ENCODE measurements around the gene DNAJC17. TPM values are rescaled to one million over a fixed set of nuclear protein-coding genes. Genes with fewer than 3 reads are reported as not detected.

The DNAJC17 gene
- total and polyA plus RNA-seq, 2 of the 13 experiments (the other 11 are each of a cell fraction or from before 2014, with no cell fraction given), result 22.2 to 26.5 TPM

- TF ChIP-seq FOXA1 (IDR thresholded peaks at IDR 0.05), result no peak
- no peak for TF ChIP-seq FOXA1 (CRISPR knock-in tag; IDR thresholded peaks at IDR 0.05)
- TF ChIP-seq ZMYM4 (CRISPR knock-in tag; IDR thresholded peaks at IDR 0.05), result no peak
- no peak for TF ChIP-seq NFKB2 (CRISPR knock-in tag; IDR thresholded peaks at IDR 0.05; ENCODE audit: borderline replicate concordance)
- TF ChIP-seq, protein P1, sequence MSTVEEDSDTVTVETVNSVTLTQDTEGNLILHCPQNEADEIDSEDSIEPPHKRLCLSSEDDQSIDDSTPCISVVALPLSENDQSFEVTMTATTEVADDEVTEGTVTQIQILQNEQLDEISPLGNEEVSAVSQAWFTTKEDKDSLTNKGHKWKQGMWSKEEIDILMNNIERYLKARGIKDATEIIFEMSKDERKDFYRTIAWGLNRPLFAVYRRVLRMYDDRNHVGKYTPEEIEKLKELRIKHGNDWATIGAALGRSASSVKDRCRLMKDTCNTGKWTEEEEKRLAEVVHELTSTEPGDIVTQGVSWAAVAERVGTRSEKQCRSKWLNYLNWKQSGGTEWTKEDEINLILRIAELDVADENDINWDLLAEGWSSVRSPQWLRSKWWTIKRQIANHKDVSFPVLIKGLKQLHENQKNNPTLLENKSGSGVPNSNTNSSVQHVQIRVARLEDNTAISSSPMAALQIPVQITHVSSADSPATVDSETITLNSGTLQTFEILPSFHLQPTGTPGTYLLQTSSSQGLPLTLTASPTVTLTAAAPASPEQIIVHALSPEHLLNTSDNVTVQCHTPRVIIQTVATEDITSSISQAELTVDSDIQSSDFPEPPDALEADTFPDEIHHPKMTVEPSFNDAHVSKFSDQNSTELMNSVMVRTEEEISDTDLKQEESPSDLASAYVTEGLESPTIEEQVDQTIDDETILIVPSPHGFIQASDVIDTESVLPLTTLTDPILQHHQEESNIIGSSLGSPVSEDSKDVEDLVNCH (CRISPR knock-in tag; IDR thresholded peaks at IDR 0.05), result no peak
- no peak for TF ChIP-seq TBP (CRISPR knock-in tag; IDR thresholded peaks at IDR 0.05)
- no peak for TF ChIP-seq ZNF552 (CRISPR knock-in tag; IDR thresholded peaks at IDR 0.05; ENCODE audit: borderline replicate concordance)
- no peak for TF ChIP-seq ZNF136 (CRISPR knock-in tag; IDR thresholded peaks at IDR 0.05; ENCODE audit: low read depth)
- no peak for TF ChIP-seq FIP1L1 (IDR thresholded peaks at IDR 0.05; ENCODE audit: borderline replicate concordance, insufficient read depth, low read depth, low read length)
- TF ChIP-seq, protein P2, sequence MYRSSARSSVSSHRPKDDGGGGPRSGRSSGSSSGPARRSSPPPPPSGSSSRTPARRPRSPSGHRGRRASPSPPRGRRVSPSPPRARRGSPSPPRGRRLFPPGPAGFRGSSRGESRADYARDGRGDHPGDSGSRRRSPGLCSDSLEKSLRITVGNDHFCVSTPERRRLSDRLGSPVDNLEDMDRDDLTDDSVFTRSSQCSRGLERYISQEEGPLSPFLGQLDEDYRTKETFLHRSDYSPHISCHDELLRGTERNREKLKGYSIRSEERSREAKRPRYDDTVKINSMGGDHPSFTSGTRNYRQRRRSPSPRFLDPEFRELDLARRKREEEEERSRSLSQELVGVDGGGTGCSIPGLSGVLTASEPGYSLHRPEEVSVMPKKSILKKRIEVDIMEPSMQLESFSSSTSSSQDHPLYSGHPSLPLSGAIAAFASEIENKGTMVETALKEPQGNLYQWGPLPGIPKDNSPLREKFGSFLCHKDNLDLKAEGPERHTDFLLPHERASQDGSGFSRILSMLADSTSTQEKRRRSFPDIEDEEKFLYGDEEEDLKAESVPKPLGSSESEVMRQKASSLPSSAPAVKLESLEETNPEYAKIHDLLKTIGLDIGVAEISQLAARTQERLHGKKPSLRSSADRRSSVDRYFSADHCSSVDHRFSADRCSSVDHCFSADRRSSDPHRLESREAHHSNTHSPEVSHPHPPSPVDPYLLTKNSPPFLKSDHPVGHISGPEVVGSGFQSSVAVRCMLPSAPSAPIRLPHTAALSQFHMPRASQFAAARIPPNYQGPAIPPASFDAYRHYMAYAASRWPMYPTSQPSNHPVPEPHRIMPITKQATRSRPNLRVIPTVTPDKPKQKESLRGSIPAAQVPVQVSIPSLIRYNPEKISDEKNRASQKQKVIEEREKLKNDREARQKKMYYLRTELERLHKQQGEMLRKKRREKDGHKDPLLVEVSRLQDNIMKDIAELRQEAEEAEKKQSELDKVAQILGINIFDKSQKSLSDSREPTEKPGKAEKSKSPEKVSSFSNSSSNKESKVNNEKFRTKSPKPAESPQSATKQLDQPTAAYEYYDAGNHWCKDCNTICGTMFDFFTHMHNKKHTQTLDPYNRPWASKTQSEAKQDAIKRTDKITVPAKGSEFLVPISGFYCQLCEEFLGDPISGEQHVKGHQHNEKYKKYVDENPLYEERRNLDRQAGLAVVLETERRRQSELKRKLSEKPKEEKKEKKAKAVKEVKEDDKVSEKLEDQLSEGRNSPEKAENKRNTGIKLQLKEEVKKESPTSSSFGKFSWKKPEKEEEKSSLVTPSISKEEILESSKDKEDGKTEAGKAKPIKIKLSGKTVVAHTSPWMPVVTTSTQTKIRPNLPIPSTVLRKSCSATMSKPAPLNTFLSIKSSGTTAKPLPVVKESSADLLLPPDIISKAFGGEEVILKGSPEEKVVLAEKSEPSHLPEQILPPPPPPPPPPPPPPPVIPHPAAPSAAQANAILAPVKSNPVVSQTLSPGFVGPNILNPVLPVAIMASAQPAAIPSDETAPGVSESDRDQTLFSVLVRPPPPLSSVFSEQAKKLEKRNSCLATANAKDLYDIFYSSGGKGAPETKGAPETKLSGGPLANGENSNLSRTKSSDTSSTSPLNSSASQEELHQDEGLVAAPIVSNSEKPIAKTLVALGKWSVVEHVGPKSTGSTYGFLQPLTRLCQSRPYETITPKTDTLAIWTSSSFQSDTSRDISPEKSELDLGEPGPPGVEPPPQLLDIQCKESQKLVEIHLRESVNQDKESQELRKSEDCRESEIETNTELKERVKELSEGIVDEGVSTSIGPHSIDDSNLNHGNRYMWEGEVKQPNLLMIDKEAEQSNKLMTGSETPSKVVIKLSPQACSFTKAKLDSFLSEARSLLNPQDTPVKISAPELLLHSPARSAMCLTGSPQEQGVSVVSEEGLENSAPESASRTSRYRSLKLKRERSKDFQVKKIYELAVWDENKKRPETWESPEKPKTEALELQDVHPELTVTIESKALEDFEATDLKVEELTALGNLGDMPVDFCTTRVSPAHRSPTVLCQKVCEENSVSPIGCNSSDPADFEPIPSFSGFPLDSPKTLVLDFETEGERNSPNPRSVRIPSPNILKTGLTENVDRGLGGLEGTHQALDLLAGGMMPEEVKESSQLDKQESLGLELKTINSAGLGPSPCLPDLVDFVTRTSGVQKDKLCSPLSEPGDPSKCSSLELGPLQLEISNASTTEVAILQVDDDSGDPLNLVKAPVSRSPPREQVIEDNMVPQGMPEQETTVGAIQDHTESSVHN (CRISPR knock-in tag; IDR thresholded peaks at IDR 0.05), result no peak
- TF ChIP-seq HOXA3 (CRISPR knock-in tag; IDR thresholded peaks at IDR 0.05), result no peak
- TF ChIP-seq ARID4A (CRISPR knock-in tag; IDR thresholded peaks at IDR 0.05; ENCODE audit: borderline replicate concordance), result no peak
- TF ChIP-seq TCF7L2 (IDR thresholded peaks at IDR 0.05; ENCODE audit: low read depth, low read length), result no peak
These were observed 46.9 kb upstream of the DNAJC17 start (continued) for GRCh38 chr15:40854161-40854560.

All from HepG2 (cell line).